Caco-2 (cell line): Measurements from ENCODE around the gene KIAA0930. TPM values are rescaled to one million over a fixed set of nuclear protein-coding genes. Genes with fewer than 3 reads are reported as not detected.
"Not testable (repeated sequence)": the region's sequence is repeated elsewhere in the genome, so short reads cannot be mapped to it uniquely, and the experiment has no call there.

ENCODE experiments used
- BruUV-seq: library from RNA; stranded (reverse); fragments of 400-500 nt; replicated peaks from 2 replicates; lab custom pipeline; 2021; lab: Mats Ljungman, UMichigan
- CTCF ChIA-PET: fragments of 300-600 bp; sonication (Branson Sonifier 250); formaldehyde crosslinking; loops from one replicate; lab custom pipeline; 2022; ENCODE audit warnings: antibody characterized with exemption; lab: Charles Lee
- POLR2A ChIA-PET: fragments of 300-600 bp; sonication (Branson Sonifier 250); formaldehyde crosslinking; loops from one replicate; lab custom pipeline; 2022; ENCODE audit warnings: antibody characterized with exemption; lab: Charles Lee
- DNase-seq, 2 experiments: peaks; one replicate each; pipeline versions ENCODE4 v3.0.0 to v3.0.0-alpha.2; 2020 to 2022
- H3K27me3 ChIP-seq: replicated peaks from 2 replicates; pipeline ENCODE4 v1.6.0; 2011; ENCODE audit warnings: low read length; ENCODE audit not compliant: control insufficient read depth, insufficient read depth
- H3K36me3 ChIP-seq: 2 replicates; pipeline ENCODE4 v1.5.1; 2011; ENCODE audit warnings: low read length; ENCODE audit not compliant: control insufficient read depth, insufficient read depth
- H3K4me1 ChIP-seq: fragments of 250-450 bp; sonication (Bioruptor Pico); 2 replicates; pipeline ENCODE4 v1.5.1; 2020; ENCODE audit warnings: mild to moderate bottlenecking
- H3K4me3 ChIP-seq: 2 replicates; pipeline ENCODE4 v1.5.1; 2011; ENCODE audit warnings: low read depth, mild to moderate bottlenecking, control low read depth, low read length
- H3K9me3 ChIP-seq: fragments of 250-450 bp; sonication (Bioruptor Pico); 2 replicates; pipeline ENCODE4 v1.5.1; 2020; ENCODE audit warnings: mild to moderate bottlenecking, moderate library complexity
- H3K27ac Mint-ChIP-seq: one replicate; pipeline ENCODE4 v1.8.0; 2022; ENCODE audit warnings: mixed read lengths; ENCODE audit not compliant: unreplicated experiment
- H3K27me3 Mint-ChIP-seq: one replicate; pipeline ENCODE4 v1.8.0; 2022; ENCODE audit warnings: mixed read lengths; ENCODE audit not compliant: insufficient read depth, unreplicated experiment
- H3K36me3 Mint-ChIP-seq: one replicate; pipeline ENCODE4 v1.8.0; 2022; ENCODE audit warnings: mild to moderate bottlenecking, mixed read lengths; ENCODE audit not compliant: insufficient read depth, unreplicated experiment
- H3K4me1 Mint-ChIP-seq: one replicate; pipeline ENCODE4 v1.8.0; 2022; ENCODE audit warnings: low read depth, mixed read lengths; ENCODE audit not compliant: unreplicated experiment
- H3K4me3 Mint-ChIP-seq: one replicate; pipeline ENCODE4 v1.8.0; 2022; ENCODE audit warnings: mild to moderate bottlenecking, moderate library complexity, mixed read lengths; ENCODE audit not compliant: unreplicated experiment
- H3K9me3 Mint-ChIP-seq: one replicate; pipeline ENCODE4 v1.8.0; 2022; ENCODE audit warnings: mixed read lengths; ENCODE audit not compliant: unreplicated experiment
- intact Hi-C: fragments of 100-400 bp; cut with micrococcal nuclease; formaldehyde crosslinking; loops from one replicate; pipeline ENCODE4 v1.10.0; 2022; ENCODE audit not compliant: unreplicated experiment
- total RNA-seq: library from RNA; stranded (reverse); gene quantifications from 2 replicates; pipeline ENCODE4 v1.2.3, GENCODE V29; 2022
- TF ChIP-seq, protein P1 (sequence below), 2 experiments: fragments of 200-600 bp in 1 of 2; IDR thresholded peaks; 1 replicate in 1 of 2; 2 replicates in 1 of 2; pipeline versions ENCODE4 v1.5.1 to v1.8.0; 2011 to 2022; ENCODE audit warnings: antibody characterized with exemption in 1 of 2, control low read depth in 1 of 2, inconsistent platforms in 1 of 2, low read depth in 1 of 2, low read length in 1 of 2, mild to moderate bottlenecking in 1 of 2, moderate library complexity in 1 of 2; ENCODE audit not compliant: insufficient read depth in 1 of 2, severe bottlenecking in 1 of 2, unreplicated experiment in 1 of 2

The KIAA0930 gene
- total RNA-seq, 1 experiment from 2014 or later = 34.7 TPM

DNA sequence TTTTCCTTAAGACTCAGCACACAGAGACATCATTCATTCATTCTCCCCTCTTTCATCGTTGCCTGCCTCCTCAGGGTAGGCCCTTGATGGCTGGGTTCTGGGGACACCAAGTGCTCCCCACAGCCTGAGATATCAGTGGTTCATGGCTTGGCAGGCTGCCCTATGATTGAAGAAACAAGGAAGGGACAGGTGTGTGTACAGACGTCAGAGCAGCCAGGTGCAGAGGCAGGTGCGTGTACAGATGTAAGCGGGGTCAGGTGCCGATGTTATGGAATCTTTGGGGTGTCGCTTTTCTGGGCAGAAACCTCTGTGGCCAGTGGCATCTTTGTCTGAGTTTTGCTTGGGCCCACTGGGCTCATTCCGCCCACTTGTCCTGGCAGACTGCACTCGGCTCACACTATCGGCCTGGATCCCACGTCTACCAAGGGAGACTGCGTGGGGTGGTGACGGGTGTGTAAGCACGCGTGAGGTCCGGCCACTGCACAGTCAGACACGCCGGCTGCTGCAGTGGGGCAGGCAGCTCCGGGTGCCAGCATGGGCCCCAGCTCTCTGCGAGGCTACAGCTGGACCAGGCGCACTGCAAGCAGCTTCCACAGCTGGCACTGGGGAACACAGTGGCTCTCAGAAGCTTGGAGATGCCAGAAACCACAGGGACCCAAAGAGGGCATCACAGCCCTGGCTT is 20.9 kb upstream of the KIAA0930 start:
- no peaks in the 10 kb centered on the region for H3K27me3 Mint-ChIP-seq
- DNase-seq = no peak
- no peaks in the 10 kb centered on the region for H3K36me3 Mint-ChIP-seq
- ChIA-PET POLR2A (interaction anchor here (0.9 kb wide), 1 partner anchor 110 kb away, joined by 3 read pairs; no protein-coding TSS in a partner anchor), CTCF (interaction anchor here (0.6 kb wide), 1 partner anchor 119 kb away, joined by 4 read pairs; no protein-coding TSS in a partner anchor)
- TF ChIP-seq, protein P1, sequence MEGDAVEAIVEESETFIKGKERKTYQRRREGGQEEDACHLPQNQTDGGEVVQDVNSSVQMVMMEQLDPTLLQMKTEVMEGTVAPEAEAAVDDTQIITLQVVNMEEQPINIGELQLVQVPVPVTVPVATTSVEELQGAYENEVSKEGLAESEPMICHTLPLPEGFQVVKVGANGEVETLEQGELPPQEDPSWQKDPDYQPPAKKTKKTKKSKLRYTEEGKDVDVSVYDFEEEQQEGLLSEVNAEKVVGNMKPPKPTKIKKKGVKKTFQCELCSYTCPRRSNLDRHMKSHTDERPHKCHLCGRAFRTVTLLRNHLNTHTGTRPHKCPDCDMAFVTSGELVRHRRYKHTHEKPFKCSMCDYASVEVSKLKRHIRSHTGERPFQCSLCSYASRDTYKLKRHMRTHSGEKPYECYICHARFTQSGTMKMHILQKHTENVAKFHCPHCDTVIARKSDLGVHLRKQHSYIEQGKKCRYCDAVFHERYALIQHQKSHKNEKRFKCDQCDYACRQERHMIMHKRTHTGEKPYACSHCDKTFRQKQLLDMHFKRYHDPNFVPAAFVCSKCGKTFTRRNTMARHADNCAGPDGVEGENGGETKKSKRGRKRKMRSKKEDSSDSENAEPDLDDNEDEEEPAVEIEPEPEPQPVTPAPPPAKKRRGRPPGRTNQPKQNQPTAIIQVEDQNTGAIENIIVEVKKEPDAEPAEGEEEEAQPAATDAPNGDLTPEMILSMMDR (IDR thresholded peaks at IDR 0.05; ENCODE audit: insufficient read depth in 1 of 2, low read depth in 1 of 2, low read length in 1 of 2, severe bottlenecking in 1 of 2, unreplicated experiment in 1 of 2) = no peak
- BruUV-seq = no TSS peak
- peaks cover 9% of the 10 kb centered on the region for H3K4me1 Mint-ChIP-seq
- peak overlapping the region; percentile 63 for H3K27ac Mint-ChIP-seq
- no peaks in the 10 kb centered on the region for H3K9me3 Mint-ChIP-seq
- Histone ChIP-seq H3K27me3 (no peaks in the 10 kb centered on the region), H3K4me1 (peaks cover 12% of the 10 kb centered on the region), H3K9me3 (no peaks in the 10 kb centered on the region), H3K36me3 (no peaks in the 10 kb centered on the region), H3K4me3 (no peak overlapping the region)
- no peak overlapping the region for H3K4me3 Mint-ChIP-seq
- intact Hi-C loops = no loop called here

DNA sequence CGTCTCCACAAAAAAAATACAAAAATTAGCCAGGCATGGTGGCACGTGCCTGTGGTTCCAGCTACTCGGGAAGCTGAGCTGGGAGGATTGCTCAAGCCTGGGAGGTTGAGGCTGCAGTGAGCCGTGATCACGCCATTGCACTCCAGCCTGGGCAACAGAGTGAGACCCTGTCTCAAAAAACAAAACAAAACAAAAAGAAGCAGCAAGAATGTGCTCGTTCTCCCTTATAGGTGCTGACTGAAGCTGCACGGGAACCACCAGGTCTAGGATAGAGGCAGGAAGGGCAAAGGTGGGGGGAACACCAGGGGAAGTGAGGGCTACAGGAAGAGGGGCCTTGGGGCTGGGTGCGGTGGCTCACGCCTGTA is 19.7 kb upstream of the KIAA0930 start:
- peak overlapping the region; percentile 34 for H3K27ac Mint-ChIP-seq
- CTCF ChIA-PET, H3K27me3 Mint-ChIP-seq, H3K4me3 Mint-ChIP-seq, H3K4me3 ChIP-seq, H3K9me3 Mint-ChIP-seq, intact Hi-C loops, H3K27me3 ChIP-seq, H3K36me3 ChIP-seq, DNase-seq, BruUV-seq, H3K9me3 ChIP-seq, POLR2A ChIA-PET, H3K36me3 Mint-ChIP-seq, H3K4me1 Mint-ChIP-seq: not testable (repeated sequence)
- peaks cover 12% of the 10 kb centered on the region for H3K4me1 ChIP-seq

DNA sequence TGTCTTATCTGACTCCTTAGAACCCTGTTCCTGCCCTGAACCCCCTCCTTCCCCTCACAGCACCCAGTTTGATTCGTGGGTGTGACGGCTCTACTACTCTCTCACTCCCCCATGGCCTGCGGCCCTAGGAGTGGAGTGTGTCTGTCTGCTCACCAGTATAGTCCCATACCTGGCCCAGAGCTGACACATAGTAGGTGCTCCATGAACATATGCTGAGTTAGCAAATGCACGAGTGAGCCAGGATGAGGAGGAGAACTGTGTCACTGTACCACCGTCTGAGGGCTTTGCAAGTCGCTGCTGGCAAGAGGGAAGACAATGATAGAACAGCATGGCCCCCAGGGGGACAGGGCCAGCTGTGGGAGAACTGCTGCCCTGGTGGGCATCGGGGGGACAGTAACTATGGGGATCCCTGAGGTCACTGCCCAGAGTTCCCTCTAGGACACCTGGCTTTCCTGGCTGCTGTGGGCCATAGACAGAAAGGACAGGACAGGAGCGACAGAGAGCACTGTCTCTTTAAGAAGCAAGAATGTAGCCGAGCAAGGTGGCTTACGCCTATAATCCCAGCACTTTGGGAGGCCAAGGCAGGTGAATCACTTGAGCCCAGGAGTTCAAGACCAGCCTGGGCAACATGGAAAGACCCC is 19.2 kb upstream of the KIAA0930 start:
- Mint-ChIP-seq H3K27ac (peak overlapping the region; percentile 34), H3K9me3 (no peaks in the 10 kb centered on the region), H3K4me1 (peaks cover 9% of the 10 kb centered on the region), H3K4me3 (no peak overlapping the region), H3K27me3 (no peaks in the 10 kb centered on the region), H3K36me3 (no peaks in the 10 kb centered on the region)
- H3K4me3 ChIP-seq = no peak overlapping the region
- TF ChIP-seq, protein P1 (IDR thresholded peaks at IDR 0.05; ENCODE audit: insufficient read depth in 1 of 2, low read depth in 1 of 2, low read length in 1 of 2, severe bottlenecking in 1 of 2, unreplicated experiment in 1 of 2) = no peak
- intact Hi-C loops = no loop called here
- no peaks in the 10 kb centered on the region for H3K9me3 ChIP-seq
- CTCF ChIA-PET = no interaction called here
- no peaks in the 10 kb centered on the region for H3K27me3 ChIP-seq
- POLR2A ChIA-PET = no interaction called here
- BruUV-seq = no TSS peak
- DNase-seq = no peak
- no peaks in the 10 kb centered on the region for H3K36me3 ChIP-seq
- peaks cover 12% of the 10 kb centered on the region for H3K4me1 ChIP-seq

DNA sequence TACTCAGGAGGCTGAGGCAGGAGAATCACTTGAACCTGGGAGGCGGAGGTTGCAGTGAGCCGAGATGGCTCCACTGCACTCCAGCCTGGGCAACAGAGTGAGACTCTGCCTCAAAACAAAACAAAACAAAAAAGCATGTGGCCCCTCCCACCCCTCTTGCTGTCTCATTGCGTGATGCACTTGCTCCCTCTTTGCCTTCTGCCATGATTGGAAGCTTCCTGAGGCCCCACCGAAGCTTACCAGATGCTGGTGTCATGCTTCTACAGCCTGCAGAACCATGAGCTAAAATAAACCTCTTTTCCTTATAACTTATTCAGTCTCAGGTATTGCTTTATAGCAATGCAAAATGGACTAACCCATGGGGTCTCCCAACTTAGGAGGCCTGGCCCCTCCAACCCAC is 17.2 kb upstream of the KIAA0930 start:
- POLR2A ChIA-PET, H3K27me3 Mint-ChIP-seq, H3K27me3 ChIP-seq, H3K4me3 Mint-ChIP-seq, H3K4me1 ChIP-seq, H3K4me3 ChIP-seq, H3K36me3 ChIP-seq, H3K9me3 Mint-ChIP-seq, DNase-seq, intact Hi-C loops, H3K27ac Mint-ChIP-seq, H3K9me3 ChIP-seq, H3K36me3 Mint-ChIP-seq, BruUV-seq, H3K4me1 Mint-ChIP-seq: not testable (repeated sequence)
- CTCF ChIA-PET = interaction anchor here (0.6 kb wide), 1 partner anchor 10 kb away, joined by 4 read pairs; no protein-coding TSS in a partner anchor
